Measurements from ENCODE around the gene NOS3. TPM values are rescaled to one million over a fixed set of nuclear protein-coding genes. Genes with fewer than 3 reads are reported as not detected.

The NOS3 gene
- total and polyA plus RNA-seq, 9 of the 15 experiments (the other 6 are each of a cell fraction or from before 2014, with no cell fraction given) = 1.1 to 121 (median 23.6) TPM

GRCh38 chr7:150992833-150993302, 2.1 kb downstream of the NOS3 start (continued):
- TF ChIP-seq REST (IDR thresholded peaks at IDR 0.05; ENCODE audit: borderline replicate concordance) (no peak), REST (CRISPR knock-in tag; IDR thresholded peaks at IDR 0.05; ENCODE audit: low read depth) (no peak; the same call in 1 of the 2 replicates), ZNF79 (CRISPR knock-in tag; IDR thresholded peaks at IDR 0.05; ENCODE audit: low read depth) (no peak), CBFA2T3 (IDR thresholded peaks at IDR 0.05) (peak; percentile 19; the same call in 1 of the 2 replicates), ZNF197 (CRISPR knock-in tag; IDR thresholded peaks at IDR 0.05; ENCODE audit: low read depth) (peak; percentile 96), ZSCAN32 (CRISPR knock-in tag; IDR thresholded peaks at IDR 0.05) (no peak), SREBF1 (IDR thresholded peaks at IDR 0.05; ENCODE audit: borderline replicate concordance, low read depth, low read length) (peak; percentile 62; the same call in 1 of the 2 replicates), XRCC3 (IDR thresholded peaks at IDR 0.05) (no peak), MITF (IDR thresholded peaks at IDR 0.05) (peak; percentile 14; the same call in 1 of the 2 replicates), YY1 (IDR thresholded peaks at IDR 0.05; ENCODE audit: borderline replicate concordance in 1 of 3, control insufficient read depth in 1 of 3, extremely low read depth in 1 of 3, insufficient read depth in 3 of 3, insufficient read length in 1 of 3, insufficient replicate concordance in 2 of 3, low read depth in 1 of 3, low read length in 2 of 3) (peak in 2 of 3 experiments; percentile 70 to 79), ATF7 (IDR thresholded peaks at IDR 0.05) (peak; percentile 66), SAFB2 (IDR thresholded peaks at IDR 0.05; ENCODE audit: borderline replicate concordance, low read depth, low read length, severe bottlenecking) (no peak), SIX5 (IDR thresholded peaks at IDR 0.05; ENCODE audit: borderline replicate concordance in 1 of 2, insufficient read depth in 1 of 2, low read depth in 1 of 2, low read length in 2 of 2) (peak; percentile 100), TARDBP (IDR thresholded peaks at IDR 0.05) (peak; percentile 29; the same call in 1 of the 2 replicates)
- TF ChIP-seq, protein P1, sequence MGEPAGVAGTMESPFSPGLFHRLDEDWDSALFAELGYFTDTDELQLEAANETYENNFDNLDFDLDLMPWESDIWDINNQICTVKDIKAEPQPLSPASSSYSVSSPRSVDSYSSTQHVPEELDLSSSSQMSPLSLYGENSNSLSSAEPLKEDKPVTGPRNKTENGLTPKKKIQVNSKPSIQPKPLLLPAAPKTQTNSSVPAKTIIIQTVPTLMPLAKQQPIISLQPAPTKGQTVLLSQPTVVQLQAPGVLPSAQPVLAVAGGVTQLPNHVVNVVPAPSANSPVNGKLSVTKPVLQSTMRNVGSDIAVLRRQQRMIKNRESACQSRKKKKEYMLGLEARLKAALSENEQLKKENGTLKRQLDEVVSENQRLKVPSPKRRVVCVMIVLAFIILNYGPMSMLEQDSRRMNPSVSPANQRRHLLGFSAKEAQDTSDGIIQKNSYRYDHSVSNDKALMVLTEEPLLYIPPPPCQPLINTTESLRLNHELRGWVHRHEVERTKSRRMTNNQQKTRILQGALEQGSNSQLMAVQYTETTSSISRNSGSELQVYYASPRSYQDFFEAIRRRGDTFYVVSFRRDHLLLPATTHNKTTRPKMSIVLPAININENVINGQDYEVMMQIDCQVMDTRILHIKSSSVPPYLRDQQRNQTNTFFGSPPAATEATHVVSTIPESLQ (CRISPR knock-in tag; IDR thresholded peaks at IDR 0.05) = no peak
- TF ChIP-seq, protein P2, sequence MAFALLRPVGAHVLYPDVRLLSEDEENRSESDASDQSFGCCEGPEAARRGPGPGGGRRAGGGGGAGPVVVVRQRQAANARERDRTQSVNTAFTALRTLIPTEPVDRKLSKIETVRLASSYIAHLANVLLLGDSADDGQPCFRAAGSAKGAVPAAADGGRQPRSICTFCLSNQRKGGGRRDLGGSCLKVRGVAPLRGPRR (CRISPR knock-in tag; IDR thresholded peaks at IDR 0.05) = no peak

Measured in K562 (cell line).